H1 (cell line): Measurements from ENCODE around the gene WIPI1. TPM values are rescaled to one million over a fixed set of nuclear protein-coding genes. Genes with fewer than 3 reads are reported as not detected.

Experiments
- MAX ChIP-seq: IDR thresholded peaks from 2 replicates; pipeline ENCODE4 v1.6.1; 2012; ENCODE audit warnings: inconsistent platforms
- polyA plus RNA-seq, 7 experiments: library from polyadenylated mRNA; depleted of rRNA in 3 of 7; stranded (reverse) in 5 of 7; unstranded in 2 of 7; fragments of >200 nt in 5 of 7; fragments of 200-250 nt in 2 of 7; gene quantifications; 1 replicate in 5 of 7; 2 replicates in 1 of 7; 4 replicates in 1 of 7; pipeline versions ENCODE4 v1.2.1 to v1.2.3, GENCODE V29; 2011 to 2013; ENCODE audit warnings: missing spikeins in 2 of 7, mixed read lengths in 2 of 7
- total RNA-seq: library from RNA; stranded (reverse); fragmentation: NEBNext Ultra II Directional; extraction: Animal tissue kit (Norgen Biotek cat#: 25700); gene quantifications from 2 replicates; pipeline ENCODE4 v1.2.1, GENCODE V29; 2021

The WIPI1 gene
- total and polyA plus RNA-seq, 2 of the 8 experiments (the other 6 are each of a cell fraction or from before 2014, with no cell fraction given): 16.6 to 17.4 TPM

- TF ChIP-seq MAX: 0 out of 2 replicates have a peak, but pooled peaks have one; percentile 11
Observed at GRCh38 chr17:68398691-68399637, 58.3 kb downstream of the WIPI1 start (continued).
